Pancreas (tissue), 10 donors: ENCODE results near the gene SSR1. TPM values are rescaled to one million over a fixed set of nuclear protein-coding genes. Genes with fewer than 3 reads are reported as not detected.

Experiments
- ATAC-seq, 4 donors: fragments of 200-7000 bp; cut with Tn5 transposase; one replicate each; pipeline versions ENCODE4 v1.8.0 to v1.9.1; 2020; ENCODE audit warnings: mild to moderate bottlenecking in 4 of 4, moderate library complexity in 4 of 4
- DNase-seq, 6 donors: peaks; one replicate each; pipeline ENCODE4 v3.0.0-alpha.2; 2020
- FAIRE-seq: peaks from 2 replicates; lab custom pipeline; 2012; peaks lifted over from hg19 to GRCh38; lab: Jason Lieb, UNC
- H3K27ac ChIP-seq, 4 donors: fragments of 200-600 bp; sonication (generic); 1 replicate in 3 of 4; 2 replicates in 1 of 4; pipeline versions ENCODE4 v1.5.0 to v1.8.0; 2020
- H3K27me3 ChIP-seq, 4 donors: fragments of 200-600 bp; one replicate each; pipeline ENCODE4 v1.8.0; 2021
- H3K36me3 ChIP-seq, 3 donors: fragments of 200-600 bp; sonication (generic) in 1 of 3; one replicate each; pipeline versions ENCODE4 v1.5.0 to v1.8.0; 2020 to 2021
- H3K4me1 ChIP-seq, 3 donors: fragments of 200-600 bp; one replicate each; pipeline ENCODE4 v1.8.0; 2021
- H3K4me3 ChIP-seq, 4 donors: fragments of 200-600 bp; sonication (generic) in 2 of 4; one replicate each; pipeline versions ENCODE4 v1.5.0 to v1.8.0; 2020 to 2021
- H3K9me3 ChIP-seq, 4 donors: fragments of 200-600 bp; one replicate each; pipeline ENCODE4 v1.8.0; 2021
- CTCF ChIP-seq, 4 donors: fragments of 200-600 bp; sonication (generic) in 3 of 4; IDR thresholded peaks; one replicate each; pipeline versions ENCODE4 v1.5.0 to v1.8.0; 2021; ENCODE audit warnings: antibody characterized with exemption in 4 of 4
- WGBS, 2 donors: extraction: QIAGEN DNeasy Blood & Tissue Kit; methylation state at CpG; one replicate each; pipeline ENCODE4 v1.1.7; 2013; 5-methylcytosine and 5-hydroxymethylcytosine counted together
- intact Hi-C, 3 donors: fragments of 100-400 bp; cut with DNase I; formaldehyde crosslinking; loops; one replicate each; pipeline versions ENCODE4 v1.11.1 to v1.14.2; 2022
- polyA plus RNA-seq, 2 donors: library from polyadenylated mRNA; stranded (reverse); fragments of 200-250 nt; gene quantifications; one replicate each; pipeline ENCODE4 v1.2.3, GENCODE V29; 2013
- total RNA-seq, 6 donors: library from RNA; stranded (reverse); fragmentation: NEBNext Ultra II Directional in 4 of 6; extraction: Animal tissue kit (Norgen Biotek cat#: 25700) in 4 of 6; gene quantifications; one replicate each; pipeline versions ENCODE4 v1.2.1 to v1.2.4, GENCODE V29; 2021 to 2023
- donor health status: healthy with polysubstance abuse.
- donor health status: DM: no; HTN: no; CAD: no; lungs with moderate emphysema.
- donor health status: DM: no; HTN: no; CAD: no.
- donor health status: control.
- donor health status: control.
- donor health status: Bipolar disorder and iron deficiency.
- donor health status: DM: yes; HTN: yes; CAD: no.
- donor health status: DM: no; HTN: no; CAD: no.
- donor health status: DM: no; HTN: no; CAD: no.
- donor health status: DM: yes; HTN: yes; CAD: no.

The SSR1 gene
- total and polyA plus RNA-seq, 8 donors: 11.5 to 138 (median 79.6) TPM

- TF ChIP-seq CTCF (IDR thresholded peaks at IDR 0.05): no peak
- Histone ChIP-seq H3K9me3 (no peaks in the 10 kb centered on the region), H3K4me3 (no peak overlapping the region), H3K27me3 (no peaks in the 10 kb centered on the region), H3K27ac (no peak overlapping the region), H3K4me1 (no peaks in the 10 kb centered on the region), H3K36me3 (peaks cover 0 to 49% (median 17%) of the 10 kb centered on the region in 3 donors)
- 92% methylated on average over 8 of the region's 8 CpGs for WGBS, 2 donors
- DNase-seq (no peak), ATAC-seq (no peak), FAIRE-seq (no peak)
- intact Hi-C loops: no loop called here
Observed at GRCh38 chr6:7250812-7251211, 62.2 kb downstream of the SSR1 start.

- WGBS, 2 donors: 74 to 79% methylated on average over 7 of the region's 7 CpGs
- no peaks in the 10 kb centered on the region for H3K4me1 ChIP-seq
- H3K4me3 ChIP-seq: no peak overlapping the region
- ATAC-seq (no peak), FAIRE-seq (no peak), DNase-seq (no peak)
- intact Hi-C loops: loop anchor here in 1 of 3 donors (10.0 kb wide), 1 partner anchor 535 kb away; no protein-coding TSS in a partner anchor
- H3K27ac ChIP-seq: no peak overlapping the region
- H3K27me3 ChIP-seq: no peaks in the 10 kb centered on the region
- no peak for TF ChIP-seq CTCF (IDR thresholded peaks at IDR 0.05)
- H3K9me3 ChIP-seq: no peaks in the 10 kb centered on the region
- H3K36me3 ChIP-seq: peaks cover 0 to 49% (median 17%) of the 10 kb centered on the region in 3 donors
Observed at GRCh38 chr6:7249946-7250643, 62.9 kb downstream of the SSR1 start.

GRCh38 chr6:7249391-7249790, 63.6 kb downstream of the SSR1 start:
- Histone ChIP-seq H3K36me3 (peaks cover 0 to 49% (median 17%) of the 10 kb centered on the region in 3 donors), H3K27me3 (no peaks in the 10 kb centered on the region), H3K9me3 (no peaks in the 10 kb centered on the region), H3K4me1 (no peaks in the 10 kb centered on the region), H3K27ac (no peak overlapping the region), H3K4me3 (no peak overlapping the region)
- FAIRE-seq (no peak), DNase-seq (no peak), ATAC-seq (no peak)
- WGBS, 2 donors: 90 to 94% methylated on average over 2 of the region's 2 CpGs
- intact Hi-C loops: loop anchor here in 1 of 3 donors (10.0 kb wide), 1 partner anchor 535 kb away; no protein-coding TSS in a partner anchor
- no peak for TF ChIP-seq CTCF (IDR thresholded peaks at IDR 0.05)

- intact Hi-C loops: loop anchor here in 1 of 3 donors (10.0 kb wide), 1 partner anchor 533 kb away; no protein-coding TSS in a partner anchor
- no peak for FAIRE-seq
- 94 to 95% methylated on average over 13 of the region's 13 CpGs for WGBS, 2 donors
- no peak for DNase-seq
- TF ChIP-seq CTCF (IDR thresholded peaks at IDR 0.05): no peak
- Histone ChIP-seq H3K27me3 (no peaks in the 10 kb centered on the region), H3K27ac (no peak overlapping the region), H3K4me3 (no peak overlapping the region), H3K4me1 (peaks cover 6 to 11% (median 11%) of the 10 kb centered on the region in 3 donors), H3K9me3 (no peaks in the 10 kb centered on the region), H3K36me3 (peaks cover 0 to 49% (median 17%) of the 10 kb centered on the region in 3 donors)
- no peak for ATAC-seq
Observed at GRCh38 chr6:7247828-7248227, 65.2 kb downstream of the SSR1 start.

- Histone ChIP-seq H3K4me3 (no peak overlapping the region), H3K9me3 (no peaks in the 10 kb centered on the region), H3K27me3 (no peaks in the 10 kb centered on the region), H3K4me1 (peaks cover 13 to 18% (median 16%) of the 10 kb centered on the region in 3 donors), H3K27ac (no peak overlapping the region), H3K36me3 (peaks cover 0 to 45% (median 17%) of the 10 kb centered on the region in 3 donors)
- ATAC-seq (no peak), FAIRE-seq (no peak), DNase-seq (no peak)
- 92 to 93% methylated on average over 15 of the region's 15 CpGs for WGBS, 2 donors
- intact Hi-C loops: loop anchor here in 1 of 3 donors (10.0 kb wide), 1 partner anchor 532 kb away; no protein-coding TSS in a partner anchor
- no peak for TF ChIP-seq CTCF (IDR thresholded peaks at IDR 0.05)
Observed at GRCh38 chr6:7247179-7247456, 65.9 kb downstream of the SSR1 start.
